GM19099 (cell line): ENCODE data around the gene METTL15.

ENCODE experiments used
- POLR2A ChIP-seq: IDR thresholded peaks from 3 replicates; pipeline ENCODE4 v1.6.1; 2011; ENCODE audit warnings: low read depth; ENCODE audit not compliant: insufficient read length; ENCODE audit errors: extremely low read depth

The METTL15 gene, protein sequence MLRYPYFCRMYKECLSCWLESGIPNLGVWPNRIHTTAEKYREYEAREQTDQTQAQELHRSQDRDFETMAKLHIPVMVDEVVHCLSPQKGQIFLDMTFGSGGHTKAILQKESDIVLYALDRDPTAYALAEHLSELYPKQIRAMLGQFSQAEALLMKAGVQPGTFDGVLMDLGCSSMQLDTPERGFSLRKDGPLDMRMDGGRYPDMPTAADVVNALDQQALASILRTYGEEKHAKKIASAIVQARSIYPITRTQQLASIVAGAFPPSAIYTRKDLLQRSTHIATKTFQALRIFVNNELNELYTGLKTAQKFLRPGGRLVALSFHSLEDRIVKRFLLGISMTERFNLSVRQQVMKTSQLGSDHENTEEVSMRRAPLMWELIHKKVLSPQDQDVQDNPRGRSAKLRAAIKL

DNA sequence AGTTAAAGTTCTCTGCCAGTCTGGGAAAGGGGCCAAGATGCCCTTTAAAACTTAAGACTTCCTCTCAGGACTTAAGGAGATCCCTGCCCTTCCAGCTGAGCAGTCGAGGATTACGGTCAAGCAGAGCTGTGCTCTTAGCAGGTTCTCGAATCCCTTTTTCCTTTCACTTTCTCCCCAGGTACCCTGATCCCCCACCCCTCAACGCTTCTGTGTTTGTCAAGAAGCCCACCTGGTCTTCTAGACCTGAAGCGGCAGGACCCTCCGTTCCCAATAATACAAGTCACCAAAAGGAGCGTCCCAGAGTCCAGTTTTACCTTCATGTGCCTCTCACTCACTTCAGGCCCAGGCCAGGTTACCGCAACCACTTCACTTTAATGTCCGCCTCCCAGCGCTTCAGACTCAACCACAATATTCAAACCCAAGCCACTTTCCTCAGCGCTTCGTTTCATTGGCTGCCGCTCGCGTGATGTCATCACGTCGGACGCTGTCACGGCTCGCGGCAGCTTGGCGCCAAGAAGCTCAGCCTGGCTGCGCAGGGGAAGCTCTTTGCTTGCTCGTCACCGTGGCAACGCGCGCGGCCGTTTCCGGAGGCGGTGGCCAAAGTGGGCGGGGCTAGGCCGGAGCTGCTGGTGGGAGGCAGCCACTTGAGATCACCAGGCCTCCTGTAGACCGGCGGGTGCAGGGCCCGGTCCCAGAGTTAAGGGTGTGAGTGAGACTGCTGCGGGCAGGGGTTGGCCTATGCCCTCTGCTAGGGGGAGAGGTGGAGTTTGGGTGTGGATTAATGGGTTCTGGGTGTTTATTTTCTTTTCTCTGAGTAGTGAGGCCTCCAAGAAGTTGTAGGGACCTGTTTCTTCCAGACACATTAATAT is at the start of gene METTL15, which contains the start of gene KIF18A:
METTL15 (plus strand) TSS at position 639 of the 869 bp plus-strand sequence. CDS start 4,947 bp downstream, outside the sequence.
KIF18A (minus strand) TSS at position 407 of the 869 bp plus-strand sequence. CDS start 10,209 bp downstream, outside the sequence.
- peak; percentile 80 for TF ChIP-seq POLR2A

DNA sequence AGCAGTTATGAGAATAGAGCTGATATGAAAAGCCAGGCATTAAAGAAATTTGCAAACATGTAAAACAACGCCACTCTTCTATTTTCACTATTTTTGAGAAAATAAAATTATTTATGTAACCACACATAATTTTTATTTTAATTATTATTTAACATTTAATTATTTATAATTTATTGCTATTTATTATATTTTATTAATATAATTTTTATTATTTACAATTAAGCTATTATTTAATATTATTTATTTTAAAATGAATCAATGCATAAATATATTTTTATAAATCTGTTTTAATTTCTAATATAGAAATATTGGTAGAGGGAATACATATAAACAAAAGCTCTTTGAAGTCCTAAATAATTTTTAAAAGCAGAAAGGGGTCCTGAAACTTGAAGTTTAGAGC is 36.9 kb upstream of the METTL15 start:
- TF ChIP-seq POLR2A: no peak

DNA sequence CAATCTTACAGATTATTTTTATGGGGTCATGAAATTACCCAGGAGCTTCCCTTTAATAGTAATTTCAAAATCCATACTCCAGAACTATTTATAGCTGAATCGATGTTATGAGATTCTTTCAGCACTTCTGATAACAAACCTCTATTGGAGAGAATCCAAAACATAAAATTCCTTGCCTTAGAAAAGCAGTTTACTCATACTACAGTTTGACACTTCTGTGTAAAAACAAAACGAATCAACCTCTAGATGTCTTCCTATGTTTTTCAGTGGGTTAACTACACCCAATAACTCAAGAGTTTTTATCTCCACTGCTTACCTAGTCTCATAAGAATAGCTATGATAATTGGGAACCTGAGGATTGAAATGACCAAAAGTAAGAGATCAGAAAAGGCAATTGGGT is 35.9 kb upstream of the METTL15 start:
- TF ChIP-seq POLR2A: no peak

DNA sequence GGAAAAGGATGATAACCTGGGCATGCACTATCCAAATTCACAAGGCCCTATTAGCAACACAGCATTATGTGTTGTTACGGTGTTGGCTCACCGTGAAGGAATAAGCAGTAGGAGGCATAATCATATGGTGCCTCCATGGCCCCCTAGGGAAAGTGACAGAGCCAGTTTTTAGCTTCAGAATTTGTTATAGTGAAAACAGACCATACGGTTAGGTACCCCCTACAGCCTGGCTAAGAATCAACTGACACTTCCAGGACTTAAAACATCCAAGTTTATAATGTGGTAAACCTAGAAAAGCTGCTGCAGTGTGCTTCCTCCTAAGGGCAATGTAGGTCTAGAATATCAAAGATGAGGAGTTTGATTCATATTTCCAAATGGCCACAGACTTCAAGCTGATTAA is 30.7 kb upstream of the METTL15 start:
- TF ChIP-seq POLR2A: no peak

GRCh38 chr11:28083118-28083517 is 25.1 kb upstream of the METTL15 start:
- no peak for TF ChIP-seq POLR2A

GRCh38 chr11:28086569-28086968 is 21.6 kb upstream of the METTL15 start:
- no peak for TF ChIP-seq POLR2A

GRCh38 chr11:28089378-28089777 is 18.8 kb upstream of the METTL15 start:
- TF ChIP-seq POLR2A: no peak

- TF ChIP-seq POLR2A: no peak
These were observed 18.0 kb upstream of the METTL15 start for GRCh38 chr11:28090052-28090749.

DNA sequence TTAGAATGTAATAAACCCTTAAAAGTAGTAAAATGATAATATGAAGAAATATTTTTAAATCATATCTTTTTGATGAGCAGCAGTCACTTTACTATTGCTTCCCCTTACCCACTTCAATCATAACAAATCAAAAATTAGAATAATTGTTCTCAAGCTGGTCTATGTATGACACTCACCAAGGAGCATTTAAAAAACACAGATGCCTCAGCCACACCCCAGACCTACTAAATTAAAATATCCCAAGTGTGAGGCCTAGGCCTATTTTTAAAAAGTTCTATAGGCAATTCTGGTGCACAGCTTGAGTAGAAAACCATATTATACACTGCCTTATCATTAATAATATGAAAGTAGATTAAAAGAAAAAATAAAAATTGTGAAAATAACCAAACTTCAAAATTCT is 15.4 kb upstream of the METTL15 start:
- TF ChIP-seq POLR2A: no peak

GRCh38 chr11:28098257-28098656 is 9.9 kb upstream of the METTL15 start:
- no peak for TF ChIP-seq POLR2A

- TF ChIP-seq POLR2A: no peak
These were observed 8.5 kb upstream of the METTL15 start for GRCh38 chr11:28099715-28100114.

DNA sequence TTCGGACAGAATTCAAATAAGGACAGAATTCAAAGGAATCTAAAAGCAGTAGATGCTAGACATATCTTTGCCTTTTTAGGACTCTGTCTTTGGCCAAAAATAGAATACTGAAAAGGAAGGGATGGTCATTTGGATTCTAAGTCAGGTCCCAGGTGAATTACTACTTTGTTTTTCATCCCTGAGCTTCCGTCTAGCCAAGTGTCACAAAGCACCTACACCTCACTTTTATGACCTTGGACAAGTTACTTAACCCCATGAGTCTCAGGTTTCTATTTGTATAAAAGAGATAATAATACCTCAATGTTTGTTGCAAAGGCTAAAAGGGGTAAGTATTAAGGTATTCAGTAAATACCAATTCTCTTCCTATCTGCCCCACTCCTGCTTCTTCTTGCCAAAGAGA is 7.5 kb upstream of the METTL15 start:
- no peak for TF ChIP-seq POLR2A

DNA sequence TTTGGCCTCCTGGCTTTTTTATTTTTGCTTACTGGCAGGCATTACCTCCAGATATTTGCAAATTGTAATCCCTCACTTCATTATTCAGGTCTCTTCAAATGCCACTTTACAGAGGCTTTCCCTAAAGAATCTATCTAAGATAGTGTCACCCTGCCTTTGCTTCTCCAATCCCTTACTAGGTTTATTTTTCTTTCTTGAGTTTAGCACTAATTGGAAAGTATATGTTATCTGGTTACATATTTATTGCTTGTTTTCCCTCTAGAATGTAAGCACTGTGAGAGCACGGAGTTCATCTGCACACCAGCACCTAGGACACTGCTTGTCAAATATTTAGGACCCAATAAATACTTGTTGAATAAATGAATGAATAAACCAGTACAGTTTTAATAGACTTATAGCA is 3.8 kb upstream of the METTL15 start:
- TF ChIP-seq POLR2A: no peak

DNA sequence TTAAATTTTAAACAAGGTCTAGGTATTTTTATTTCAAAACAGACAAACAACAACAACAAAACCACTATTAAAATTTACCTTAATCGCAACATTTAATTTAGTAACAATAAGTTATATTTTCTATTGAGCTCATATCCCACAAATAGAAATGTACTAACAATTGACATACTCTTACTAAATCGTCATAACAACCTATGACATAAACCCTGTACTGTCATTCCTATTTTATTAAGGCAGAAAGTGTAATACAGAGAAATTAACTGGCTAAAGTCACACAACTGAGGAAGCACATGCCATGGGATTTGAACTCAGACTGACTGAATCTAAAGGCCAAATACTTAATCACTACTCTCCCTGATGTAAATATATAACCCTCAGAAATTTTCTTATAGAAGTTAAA is 3.2 kb upstream of the METTL15 start:
- no peak for TF ChIP-seq POLR2A

- TF ChIP-seq POLR2A: no peak
These were observed 2.3 kb upstream of the METTL15 start for GRCh38 chr11:28105869-28106268.
